Common myeloid progenitor, CD34-positive (primary cell): Measurements from ENCODE around the gene SMPD3.

Source experiments
- CTCF ChIA-PET: fragments of 350-600 bp; sonication (Branson Sonifier 250); formaldehyde crosslinking; loops from one replicate; lab custom pipeline; 2021; ENCODE audit warnings: antibody characterized with exemption; lab: Charles Lee
- POLR2A ChIA-PET: fragments of 350-600 bp; sonication (Branson Sonifier 250); formaldehyde crosslinking; loops from one replicate; lab custom pipeline; 2021; ENCODE audit warnings: antibody characterized with exemption; lab: Charles Lee
- DNase-seq, 3 donors: peaks; one replicate each; pipeline versions ENCODE4 v3.0.0 to v3.0.0-alpha.2; 2013
- H3K27ac ChIP-seq, 2 experiments: 1 replicate in 1 of 2; 2 replicates in 1 of 2; pipeline ENCODE4 v1.7.0; 2013; ENCODE audit warnings: inconsistent platforms in 2 of 2, low read length in 2 of 2, mild to moderate bottlenecking in 2 of 2, low read depth in 1 of 2, moderate library complexity in 1 of 2; ENCODE audit not compliant: severe bottlenecking in 2 of 2, insufficient read depth in 1 of 2, poor library complexity in 1 of 2
- H3K27me3 ChIP-seq, 5 experiments: replicated peaks in 2 of 5; 1 replicate in 3 of 5; 2 replicates in 2 of 5; pipeline versions ENCODE4 v1.6.1 to v1.7.0; 2013; ENCODE audit warnings: low read length in 4 of 5, mild to moderate bottlenecking in 2 of 5, moderate library complexity in 2 of 5, inconsistent platforms in 1 of 5; ENCODE audit not compliant: insufficient read depth in 5 of 5, control insufficient read depth in 4 of 5
- H3K36me3 ChIP-seq, 4 experiments: 1 replicate in 2 of 4; 2 replicates in 2 of 4; pipeline versions ENCODE4 v1.6.1 to v1.7.0; 2013; ENCODE audit warnings: low read length in 3 of 4, control low read depth in 1 of 4, mild to moderate bottlenecking in 1 of 4; ENCODE audit not compliant: control insufficient read depth in 4 of 4, insufficient read depth in 4 of 4
- H3K4me1 ChIP-seq, 4 experiments: 1 replicate in 3 of 4; 2 replicates in 1 of 4; pipeline versions ENCODE4 v1.6.1 to v1.7.1; 2013; ENCODE audit warnings: low read length in 3 of 4, mild to moderate bottlenecking in 3 of 4, control low read depth in 1 of 4, inconsistent platforms in 1 of 4, moderate library complexity in 1 of 4; ENCODE audit not compliant: control insufficient read depth in 4 of 4, insufficient read depth in 4 of 4; ENCODE audit errors: control extremely low read depth in 1 of 4
- H3K4me3 ChIP-seq, 7 experiments: 1 replicate in 4 of 7; 2 replicates in 3 of 7; pipeline versions ENCODE4 v1.5.1 to v1.7.0; 2013; ENCODE audit warnings: mild to moderate bottlenecking in 7 of 7, low read length in 6 of 7, moderate library complexity in 6 of 7, inconsistent platforms in 2 of 7, low read depth in 2 of 7, control low read depth in 1 of 7; ENCODE audit not compliant: insufficient read depth in 4 of 7, control insufficient read depth in 1 of 7; ENCODE audit errors: extremely low read depth in 1 of 7
- H3K9me3 ChIP-seq, 5 experiments: 1 replicate in 4 of 5; 2 replicates in 1 of 5; pipeline versions ENCODE4 v1.6.1 to v1.7.1; 2013; ENCODE audit warnings: low read length in 4 of 5, mild to moderate bottlenecking in 2 of 5, inconsistent platforms in 1 of 5, low read depth in 1 of 5, moderate library complexity in 1 of 5; ENCODE audit not compliant: control insufficient read depth in 4 of 5, insufficient read depth in 2 of 5; ENCODE audit errors: control extremely low read depth in 1 of 5
- WGBS: methylation state at CpG from one replicate; pipeline ENCODE4 v1.1.5; 2013; ENCODE audit not compliant: insufficient coverage; 5-methylcytosine and 5-hydroxymethylcytosine counted together

The SMPD3 gene

GRCh38 chr16:68328151-68328859, 120.0 kb downstream of the SMPD3 start:
- Histone ChIP-seq H3K27ac (no peak overlapping the region), H3K36me3 (peaks cover 7 to 37% (median 24%) of the 10 kb centered on the region in 4 experiments)
- POLR2A ChIA-PET, result interaction anchor here (0.7 to 2.2 kb wide), 2 partner anchors 64 to 356 kb away, joined by 3 to 9 read pairs; partner anchors contain the start of gene SLC7A6

GRCh38 chr16:68324780-68325357, 123.4 kb downstream of the SMPD3 start:
- no peak for DNase-seq

More at GRCh38 chr16:68328151-68328859, 120.0 kb downstream of the SMPD3 start:
- no peaks in the 10 kb centered on the region for H3K9me3 ChIP-seq
- DNase-seq, result peak; percentile 87 to 93 (median 91)
- H3K4me3 ChIP-seq, result no peak overlapping the region
- H3K4me1 ChIP-seq, result peaks cover 5 to 28% (median 22%) of the 10 kb centered on the region in 4 experiments
- 48% methylated on average over 12 of the region's 13 CpGs for WGBS
- no peaks in the 10 kb centered on the region for H3K27me3 ChIP-seq
- CTCF ChIA-PET, result interaction anchor here (0.8 to 12.4 kb wide), 27 partner anchors 8 to 211 kb away, joined by 3 to 262 read pairs (median 5); partner anchors contain the start of genes ESRP2, PLA2G15, PRMT7 and SLC7A6

GRCh38 chr16:68324336-68324735, 124.0 kb downstream of the SMPD3 start:
- no peak overlapping the region for H3K27ac ChIP-seq
- no peaks in the 10 kb centered on the region for H3K9me3 ChIP-seq
- no peak for DNase-seq
- POLR2A ChIA-PET, result no interaction called here
- no peaks in the 10 kb centered on the region for H3K27me3 ChIP-seq
- H3K4me1 ChIP-seq, result peaks cover 0 to 3% (median 1%) of the 10 kb centered on the region in 4 experiments
- CTCF ChIA-PET, result interaction anchor here (1.2 to 12.4 kb wide), 3 partner anchors 63 to 86 kb away, joined by 4 to 262 read pairs (median 72); partner anchors contain the start of genes PLA2G15 and SLC7A6
- H3K36me3 ChIP-seq, result peaks cover 7 to 53% (median 41%) of the 10 kb centered on the region in 4 experiments
- H3K4me3 ChIP-seq, result no peak overlapping the region
- WGBS, result 100% methylated on average over 5 of the region's 5 CpGs

More at GRCh38 chr16:68324780-68325357, 123.4 kb downstream of the SMPD3 start:
- H3K9me3 ChIP-seq, result no peaks in the 10 kb centered on the region
- WGBS, result 94% methylated on average over 8 of the region's 8 CpGs
- ChIA-PET POLR2A (no interaction called here), CTCF (interaction anchor here (0.6 to 12.4 kb wide), 5 partner anchors 10 to 87 kb away, joined by 3 to 262 read pairs (median 4); partner anchors contain the start of genes PLA2G15 and SLC7A6)
- peaks cover 0 to 3% (median 1%) of the 10 kb centered on the region in 4 experiments for H3K4me1 ChIP-seq
- no peaks in the 10 kb centered on the region for H3K27me3 ChIP-seq
- no peak overlapping the region for H3K27ac ChIP-seq
- no peak overlapping the region for H3K4me3 ChIP-seq
- peaks cover 7 to 49% (median 39%) of the 10 kb centered on the region in 4 experiments for H3K36me3 ChIP-seq

- WGBS, result 94% methylated on average over 5 of the region's 6 CpGs
These were observed 129.0 kb downstream of the SMPD3 start for GRCh38 chr16:68319185-68319908.

GRCh38 chr16:68313116-68313515, 135.2 kb downstream of the SMPD3 start:
- no peak overlapping the region for H3K27ac ChIP-seq
- WGBS, result 98% methylated on average over 4 of the region's 4 CpGs
- no peaks in the 10 kb centered on the region for H3K27me3 ChIP-seq
- H3K9me3 ChIP-seq, result no peaks in the 10 kb centered on the region
- no peak overlapping the region for H3K4me3 ChIP-seq
- peaks cover 8 to 40% (median 21%) of the 10 kb centered on the region in 4 experiments for H3K36me3 ChIP-seq
- CTCF ChIA-PET, result interaction anchor here (0.9 to 1.2 kb wide), 3 partner anchors 13 to 53 kb away, joined by 3 to 4 read pairs (median 4); no protein-coding TSS in a partner anchor
- POLR2A ChIA-PET, result no interaction called here
- H3K4me1 ChIP-seq, result peaks cover 5 to 33% (median 26%) of the 10 kb centered on the region in 4 experiments
- no peak for DNase-seq

More at GRCh38 chr16:68319185-68319908, 129.0 kb downstream of the SMPD3 start:
- H3K27me3 ChIP-seq, result no peaks in the 10 kb centered on the region
- H3K4me1 ChIP-seq, result no peaks in the 10 kb centered on the region
- POLR2A ChIA-PET, result no interaction called here
- no peak for DNase-seq
- no peak overlapping the region for H3K27ac ChIP-seq
- H3K4me3 ChIP-seq, result no peak overlapping the region
- CTCF ChIA-PET, result interaction anchor here (1.5 to 12.4 kb wide), 4 partner anchors 9 to 79 kb away, joined by 4 to 262 read pairs (median 8); partner anchors contain the start of gene SLC7A6
- no peaks in the 10 kb centered on the region for H3K9me3 ChIP-seq
- peaks cover 11 to 61% (median 44%) of the 10 kb centered on the region in 4 experiments for H3K36me3 ChIP-seq

DNA sequence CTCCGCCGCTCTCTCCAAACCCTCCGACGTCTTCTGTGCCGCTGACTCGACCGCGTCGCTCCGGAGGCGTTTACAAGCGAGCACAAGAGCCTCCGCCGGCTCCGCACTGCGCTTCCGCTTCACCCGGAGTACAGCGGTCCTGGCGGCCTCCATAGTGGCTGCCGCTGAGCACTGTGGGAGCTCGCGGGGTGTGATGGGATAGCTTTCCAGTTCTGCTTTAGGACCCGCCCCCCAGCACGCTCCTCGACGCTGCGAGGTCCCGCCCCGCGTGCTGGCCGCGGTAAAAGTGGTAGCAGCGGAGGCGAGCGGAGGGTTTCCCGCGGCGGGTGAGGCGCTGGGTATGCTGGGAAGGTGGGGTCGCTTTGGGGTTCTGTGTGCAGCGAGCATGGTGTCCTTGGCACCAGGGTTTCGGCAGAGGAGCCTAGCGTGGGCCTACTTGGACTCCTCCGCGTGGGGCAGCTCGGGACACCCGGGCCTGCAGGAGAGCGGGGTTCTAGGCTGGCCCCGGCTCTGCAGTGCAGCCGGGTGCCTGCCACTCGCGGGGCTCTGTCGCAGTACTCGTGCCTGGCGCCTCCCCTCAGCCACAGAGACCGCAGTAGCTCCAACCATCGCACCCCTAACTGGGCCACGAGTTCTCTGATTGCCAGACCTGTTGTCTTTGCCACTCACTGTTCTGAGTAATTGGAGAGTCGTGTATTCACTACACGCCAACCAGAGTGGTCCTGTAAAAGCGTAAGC, 137.4 kb downstream of the SMPD3 start, which contains the start of the genes PRMT7 and SLC7A6OS:
Gene PRMT7, plus strand, starts transcription at position 246 of the 738 bp plus-strand sequence. CDS start 4,961 bp downstream, outside the sequence.
Gene SLC7A6OS, minus strand, starts transcription at position 173 of the 738 bp plus-strand sequence. Its CDS starts 20 bp downstream, at position 153.
- Histone ChIP-seq H3K9me3 (no peaks in the 10 kb centered on the region), H3K27ac (peak within 1 kb of the TSS; percentile 64 to 85), H3K4me1 (peaks cover 5 to 33% (median 26%) of the 10 kb centered on the region in 4 experiments), H3K4me3 (peak within 1 kb of the TSS; percentile 77 to 99 (median 94)), H3K27me3 (no peaks in the 10 kb centered on the region), H3K36me3 (peaks cover 7 to 44% (median 18%) of the 10 kb centered on the region in 4 experiments)
- 0% methylated on average over 55 of the region's 62 CpGs for WGBS
- peak; percentile 92 to 97 (median 96) for DNase-seq
- POLR2A ChIA-PET, result interaction anchor here (1.2 to 2.3 kb wide), 6 partner anchors 19 to 53 kb away, joined by 3 to 12 read pairs (median 4); partner anchors contain the start of gene SLC7A6
- CTCF ChIA-PET, result interaction anchor here (0.7 to 2.2 kb wide), 11 partner anchors 10 to 70 kb away, joined by 3 to 37 read pairs (median 4); partner anchors contain the start of gene SLC7A6
